GM12801 (cell line): ENCODE data around the gene GNG12.

Experiments
- CTCF ChIP-seq: IDR thresholded peaks from one replicate; pipeline ENCODE4 v1.5.1; 2011; ENCODE audit warnings: control low read depth; ENCODE audit not compliant: insufficient read length; ENCODE audit errors: extremely low read depth

The GNG12 gene

DNA sequence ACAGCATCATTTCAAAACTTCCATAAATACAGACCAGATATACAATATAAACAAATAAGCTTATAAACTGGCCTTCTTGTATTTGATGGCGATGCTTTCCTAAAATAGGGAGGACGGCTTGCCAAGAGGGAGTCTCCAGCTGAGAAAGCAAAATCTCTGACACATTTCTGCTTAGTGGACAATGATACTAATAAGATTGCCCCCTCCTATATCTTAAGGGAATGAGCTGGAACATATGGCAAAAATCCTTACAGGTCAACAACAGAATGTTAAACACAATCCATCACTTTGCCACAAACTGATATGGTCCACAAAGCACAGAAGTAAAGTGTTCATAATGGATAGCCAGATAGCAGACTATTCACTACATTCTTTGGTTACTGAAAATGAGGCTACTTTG is 155.3 kb downstream of the GNG12 start:
- no peak for TF ChIP-seq CTCF

- TF ChIP-seq CTCF, result no peak
Measured at GRCh38 chr1:67677408-67677807, 155.9 kb downstream of the GNG12 start.

GRCh38 chr1:67676946-67677345 is 156.3 kb downstream of the GNG12 start:
- no peak for TF ChIP-seq CTCF

DNA sequence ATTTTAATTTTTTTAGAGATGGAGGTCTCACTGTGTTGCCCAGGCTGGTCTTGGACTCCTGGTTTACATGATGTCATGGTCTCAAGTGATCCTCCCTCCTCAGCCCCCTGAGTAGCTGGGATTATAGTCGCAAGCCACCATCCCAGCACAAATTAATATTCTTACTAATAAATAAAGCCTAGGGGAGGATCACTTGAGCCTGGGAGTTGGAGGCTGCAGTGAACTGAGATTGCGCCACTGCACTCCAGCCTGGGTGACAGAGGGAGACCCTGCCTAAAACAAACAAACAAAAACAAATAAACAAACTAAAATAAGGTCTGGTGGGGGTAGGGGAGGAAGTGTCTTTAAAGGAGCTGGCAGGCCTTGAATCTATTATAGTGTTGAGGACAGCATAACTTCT is 157.0 kb downstream of the GNG12 start:
- no peak for TF ChIP-seq CTCF

GRCh38 chr1:67675800-67676199 is 157.5 kb downstream of the GNG12 start:
- no peak for TF ChIP-seq CTCF

DNA sequence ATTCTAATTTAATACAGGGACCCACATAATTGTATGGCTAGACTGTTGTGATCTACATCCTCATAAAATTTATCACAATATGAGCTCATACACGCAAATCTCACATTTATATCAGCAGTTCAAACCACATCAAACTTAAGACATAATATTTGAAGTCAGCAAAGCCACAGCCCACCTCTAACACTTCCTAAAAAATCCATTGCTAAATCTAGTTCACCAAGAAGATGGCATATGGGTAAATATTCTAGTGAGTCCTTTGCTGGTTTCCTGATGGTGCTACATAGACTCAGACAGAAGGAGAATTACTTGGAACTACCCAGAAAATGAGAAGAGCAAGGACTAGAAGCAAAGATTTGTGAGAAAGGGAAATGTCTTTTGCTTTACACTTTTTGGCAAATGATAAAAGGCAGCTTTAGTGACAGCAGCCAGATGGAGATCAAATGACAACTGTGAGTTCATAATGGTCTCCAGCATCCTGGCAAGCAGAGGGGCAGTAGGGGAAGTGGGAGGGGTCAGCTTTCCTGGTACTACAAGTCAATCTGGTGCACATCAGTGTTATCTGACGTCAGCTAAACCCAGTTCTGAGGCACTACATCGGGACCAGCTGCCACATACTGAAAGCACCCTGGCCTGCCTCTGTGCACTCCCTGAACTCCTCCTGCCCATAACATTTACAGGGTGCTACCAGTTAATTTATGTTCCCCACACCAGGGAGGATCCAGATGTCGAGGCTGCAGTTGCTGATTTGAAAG is 158.8 kb downstream of the GNG12 start:
- TF ChIP-seq CTCF, result no peak

DNA sequence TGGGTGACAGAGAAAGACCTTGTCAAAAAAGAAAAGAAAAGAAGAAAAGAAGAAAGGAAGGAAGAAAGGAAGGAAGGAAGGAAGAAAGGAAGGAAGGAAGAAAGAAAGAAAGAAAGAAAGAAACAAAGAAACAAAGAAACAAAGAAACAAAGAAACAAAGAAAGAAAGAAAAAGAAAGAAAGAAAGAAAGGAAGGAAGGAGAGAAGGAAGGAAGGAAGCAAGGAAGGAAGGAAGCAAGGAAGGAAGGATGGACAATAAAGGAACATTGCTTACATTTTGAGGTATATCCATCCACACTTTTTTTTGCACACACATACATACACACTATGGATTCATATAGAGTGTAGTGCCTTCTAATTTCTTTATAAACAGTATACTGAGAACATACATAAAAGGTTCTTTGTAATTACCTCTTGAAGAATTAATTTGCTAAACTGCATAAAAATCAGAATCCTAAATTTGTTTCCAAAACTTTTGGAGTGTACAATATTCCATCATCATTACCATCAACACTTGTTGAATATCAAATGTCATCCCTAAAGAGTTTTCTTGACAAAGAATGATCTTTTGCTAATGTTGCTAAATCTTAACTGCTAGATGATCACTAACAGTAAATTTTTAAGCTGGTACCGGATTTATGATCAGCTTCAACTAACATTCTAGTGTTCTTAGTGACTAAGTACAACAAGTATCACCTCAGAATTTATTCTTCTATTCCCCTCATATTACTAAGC is 159.6 kb downstream of the GNG12 start:
- TF ChIP-seq CTCF, result no peak
